GM12801 (cell line): ENCODE results near the gene SLC9A1.

Source experiments
- CTCF ChIP-seq: IDR thresholded peaks from one replicate; pipeline ENCODE4 v1.5.1; 2011; ENCODE audit warnings: control low read depth; ENCODE audit not compliant: insufficient read length; ENCODE audit errors: extremely low read depth

Gene SLC9A1

GRCh38 chr1:27149762-27150113 lies 5.2 kb downstream of the SLC9A1 start:
- no peak for TF ChIP-seq CTCF

- TF ChIP-seq CTCF = no peak
These were observed 5.7 kb downstream of the SLC9A1 start for GRCh38 chr1:27149084-27149761.

GRCh38 chr1:27148591-27148990 lies 6.3 kb downstream of the SLC9A1 start:
- TF ChIP-seq CTCF = no peak

- no peak for TF ChIP-seq CTCF
These were observed 6.9 kb downstream of the SLC9A1 start for GRCh38 chr1:27147842-27148518.

- no peak for TF ChIP-seq CTCF
These were observed 9.0 kb downstream of the SLC9A1 start for GRCh38 chr1:27145934-27146354.

- no peak for TF ChIP-seq CTCF
These were observed 9.8 kb downstream of the SLC9A1 start for GRCh38 chr1:27144920-27145661.

- no peak for TF ChIP-seq CTCF
These were observed 10.7 kb downstream of the SLC9A1 start for GRCh38 chr1:27144049-27144748.
